Measurements from ENCODE around the gene CDH12.

CDH12 gene

GRCh38 chr5:22678886-22679285 lies 174.3 kb downstream of the CDH12 start:
- Histone ChIP-seq H3K4me3 (ENCODE audit: low read depth, low read length) (no peak overlapping the region), H3K36me3 (no peaks in the 10 kb centered on the region), H3K9me3 (ENCODE audit: severe bottlenecking) (peaks cover 3% of the 10 kb centered on the region), H3K27me3 (ENCODE audit: insufficient read depth, low read depth, severe bottlenecking) (no peaks in the 10 kb centered on the region), H3K27ac (no peak overlapping the region)
- TF ChIP-seq, protein P1, sequence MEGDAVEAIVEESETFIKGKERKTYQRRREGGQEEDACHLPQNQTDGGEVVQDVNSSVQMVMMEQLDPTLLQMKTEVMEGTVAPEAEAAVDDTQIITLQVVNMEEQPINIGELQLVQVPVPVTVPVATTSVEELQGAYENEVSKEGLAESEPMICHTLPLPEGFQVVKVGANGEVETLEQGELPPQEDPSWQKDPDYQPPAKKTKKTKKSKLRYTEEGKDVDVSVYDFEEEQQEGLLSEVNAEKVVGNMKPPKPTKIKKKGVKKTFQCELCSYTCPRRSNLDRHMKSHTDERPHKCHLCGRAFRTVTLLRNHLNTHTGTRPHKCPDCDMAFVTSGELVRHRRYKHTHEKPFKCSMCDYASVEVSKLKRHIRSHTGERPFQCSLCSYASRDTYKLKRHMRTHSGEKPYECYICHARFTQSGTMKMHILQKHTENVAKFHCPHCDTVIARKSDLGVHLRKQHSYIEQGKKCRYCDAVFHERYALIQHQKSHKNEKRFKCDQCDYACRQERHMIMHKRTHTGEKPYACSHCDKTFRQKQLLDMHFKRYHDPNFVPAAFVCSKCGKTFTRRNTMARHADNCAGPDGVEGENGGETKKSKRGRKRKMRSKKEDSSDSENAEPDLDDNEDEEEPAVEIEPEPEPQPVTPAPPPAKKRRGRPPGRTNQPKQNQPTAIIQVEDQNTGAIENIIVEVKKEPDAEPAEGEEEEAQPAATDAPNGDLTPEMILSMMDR (IDR thresholded peaks at IDR 0.05; ENCODE audit: low read depth, low read length), result no peak
- DNase-seq, result no peak

GRCh38 chr5:22673131-22673530 lies 180.0 kb downstream of the CDH12 start:
- no peak overlapping the region for H3K27ac ChIP-seq
- no peak overlapping the region for H3K4me3 ChIP-seq (ENCODE audit: low read depth, low read length)
- peaks cover 3% of the 10 kb centered on the region for H3K9me3 ChIP-seq (ENCODE audit: severe bottlenecking)
- H3K36me3 ChIP-seq, result no peaks in the 10 kb centered on the region
- TF ChIP-seq, protein P1 (IDR thresholded peaks at IDR 0.05; ENCODE audit: low read depth, low read length), result no peak
- no peak for DNase-seq
- H3K27me3 ChIP-seq (ENCODE audit: insufficient read depth, low read depth, severe bottlenecking), result no peaks in the 10 kb centered on the region

- Histone ChIP-seq H3K36me3 (no peaks in the 10 kb centered on the region), H3K9me3 (ENCODE audit: severe bottlenecking) (peaks cover 2% of the 10 kb centered on the region), H3K4me3 (ENCODE audit: low read depth, low read length) (no peak overlapping the region), H3K27ac (no peak overlapping the region), H3K27me3 (ENCODE audit: insufficient read depth, low read depth, severe bottlenecking) (no peaks in the 10 kb centered on the region)
- DNase-seq, result no peak
- TF ChIP-seq, protein P1 (IDR thresholded peaks at IDR 0.05; ENCODE audit: low read depth, low read length), result no peak
These were observed 183.8 kb downstream of the CDH12 start for GRCh38 chr5:22669345-22669744.

DNA sequence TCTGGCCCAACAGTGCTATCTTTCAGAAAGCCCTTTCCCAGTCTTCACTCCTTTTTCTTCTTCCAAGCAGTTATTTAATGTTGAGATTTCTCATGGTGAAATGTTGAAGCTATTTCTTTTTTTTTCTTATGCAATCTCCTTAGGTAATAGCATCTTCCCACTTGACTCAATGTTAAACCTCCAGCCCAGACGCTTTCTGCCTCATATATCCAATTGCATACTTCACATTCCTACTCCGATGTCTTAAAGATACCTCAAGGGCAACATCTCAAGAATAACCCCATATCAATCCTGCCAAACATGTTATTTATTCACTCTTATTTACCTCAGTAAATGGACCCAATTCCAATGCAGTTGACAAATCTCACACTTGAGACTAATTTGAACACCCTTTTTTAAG lies 187.3 kb downstream of the CDH12 start:
- no peak overlapping the region for H3K27ac ChIP-seq
- TF ChIP-seq, protein P1 (IDR thresholded peaks at IDR 0.05; ENCODE audit: low read depth, low read length), result no peak
- no peaks in the 10 kb centered on the region for H3K36me3 ChIP-seq
- H3K27me3 ChIP-seq (ENCODE audit: insufficient read depth, low read depth, severe bottlenecking), result no peaks in the 10 kb centered on the region
- no peaks in the 10 kb centered on the region for H3K9me3 ChIP-seq (ENCODE audit: severe bottlenecking)
- DNase-seq, result no peak
- H3K4me3 ChIP-seq (ENCODE audit: low read depth, low read length), result no peak overlapping the region

GRCh38 chr5:22663134-22663533 lies 190.0 kb downstream of the CDH12 start:
- no peak overlapping the region for H3K27ac ChIP-seq
- no peaks in the 10 kb centered on the region for H3K36me3 ChIP-seq
- no peak for DNase-seq
- H3K9me3 ChIP-seq (ENCODE audit: severe bottlenecking), result no peaks in the 10 kb centered on the region
- H3K27me3 ChIP-seq (ENCODE audit: insufficient read depth, low read depth, severe bottlenecking), result no peaks in the 10 kb centered on the region
- TF ChIP-seq, protein P1 (IDR thresholded peaks at IDR 0.05; ENCODE audit: low read depth, low read length), result no peak
- H3K4me3 ChIP-seq (ENCODE audit: low read depth, low read length), result no peak overlapping the region

GRCh38 chr5:22662391-22662790 lies 190.8 kb downstream of the CDH12 start:
- TF ChIP-seq, protein P1 (IDR thresholded peaks at IDR 0.05; ENCODE audit: low read depth, low read length), result no peak
- Histone ChIP-seq H3K27ac (no peak overlapping the region), H3K36me3 (no peaks in the 10 kb centered on the region), H3K4me3 (ENCODE audit: low read depth, low read length) (no peak overlapping the region), H3K27me3 (ENCODE audit: insufficient read depth, low read depth, severe bottlenecking) (no peaks in the 10 kb centered on the region), H3K9me3 (ENCODE audit: severe bottlenecking) (no peaks in the 10 kb centered on the region)
- no peak for DNase-seq
